Liver (tissue), 9 donors: Measurements from ENCODE around the gene MGAT3. TPM values are rescaled to one million over a fixed set of nuclear protein-coding genes. Genes with fewer than 3 reads are reported as not detected.

Source experiments
- DNase-seq: peaks from one replicate; pipeline ENCODE4 v3.0.0-alpha.2; 2017; ENCODE audit warnings: low spot score
- H3K27ac ChIP-seq, 2 donors: one replicate each; pipeline ENCODE4 v1.7.0; 2013; ENCODE audit warnings: inconsistent platforms in 2 of 2, low read length in 2 of 2, control low read depth in 1 of 2, low read depth in 1 of 2, mild to moderate bottlenecking in 1 of 2
- H3K27me3 ChIP-seq, 4 donors: one replicate each; pipeline versions ENCODE4 v1.6.1 to v1.7.0; 2013; ENCODE audit warnings: low read length in 3 of 4, inconsistent platforms in 1 of 4, mild to moderate bottlenecking in 1 of 4, moderate library complexity in 1 of 4; ENCODE audit not compliant: control insufficient read depth in 4 of 4, insufficient read depth in 4 of 4
- H3K36me3 ChIP-seq, 4 donors: one replicate each; pipeline versions ENCODE4 v1.6.1 to v1.7.0; 2013; ENCODE audit warnings: low read length in 3 of 4, mild to moderate bottlenecking in 3 of 4, low read depth in 1 of 4, moderate library complexity in 1 of 4; ENCODE audit not compliant: control insufficient read depth in 4 of 4, insufficient read depth in 3 of 4
- H3K4me1 ChIP-seq, 4 donors: one replicate each; pipeline versions ENCODE4 v1.6.1 to v1.7.0; 2013; ENCODE audit warnings: low read length in 3 of 4, mild to moderate bottlenecking in 3 of 4, moderate library complexity in 1 of 4; ENCODE audit not compliant: control insufficient read depth in 4 of 4, insufficient read depth in 4 of 4
- H3K4me3 ChIP-seq, 3 donors: one replicate each; pipeline versions ENCODE4 v1.6.1 to v1.7.0; 2013; ENCODE audit warnings: low read length in 3 of 3, control low read depth in 1 of 3, low read depth in 1 of 3, mild to moderate bottlenecking in 1 of 3
- H3K9ac ChIP-seq, 2 donors: one replicate each; pipeline ENCODE4 v1.7.0; 2013; ENCODE audit warnings: low read length in 2 of 2, mild to moderate bottlenecking in 2 of 2, moderate library complexity in 2 of 2, control low read depth in 1 of 2, low read depth in 1 of 2
- H3K9me3 ChIP-seq, 4 donors: one replicate each; pipeline versions ENCODE4 v1.6.1 to v1.7.0; 2013; ENCODE audit warnings: low read length in 3 of 4; ENCODE audit not compliant: control insufficient read depth in 4 of 4
- EGR1 ChIP-seq, 2 donors: IDR thresholded peaks; 2 replicates each; pipeline ENCODE4 v1.6.1; 2016 to 2018; ENCODE audit warnings: antibody characterized with exemption in 2 of 2, low read depth in 2 of 2
- FOXA1 ChIP-seq: IDR thresholded peaks from 2 replicates; pipeline ENCODE4 v1.6.1; 2016; ENCODE audit warnings: antibody characterized with exemption
- FOXA2 ChIP-seq: IDR thresholded peaks from 2 replicates; pipeline ENCODE4 v1.6.1; 2016; ENCODE audit warnings: antibody characterized with exemption
- GABPA ChIP-seq, 2 donors: IDR thresholded peaks in 1 of 2; conservative IDR thresholded peaks in 1 of 2; 2 replicates each; pipeline ENCODE4 v1.6.1; 2016; ENCODE audit warnings: antibody characterized with exemption in 2 of 2, mild to moderate bottlenecking in 1 of 2, moderate library complexity in 1 of 2
- HNF4A ChIP-seq, 2 donors: conservative IDR thresholded peaks; 2 replicates each; pipeline ENCODE4 v1.6.1; 2016; ENCODE audit warnings: antibody characterized with exemption in 2 of 2, mild to moderate bottlenecking in 2 of 2
- HNF4G ChIP-seq: IDR thresholded peaks from 2 replicates; pipeline ENCODE4 v1.6.1; 2016; ENCODE audit warnings: antibody characterized with exemption
- JUND ChIP-seq, 2 donors: IDR thresholded peaks; 2 replicates each; pipeline ENCODE4 v1.6.1; 2016; ENCODE audit warnings: antibody characterized with exemption in 2 of 2
- NR2F2 ChIP-seq: IDR thresholded peaks from 2 replicates; pipeline ENCODE4 v1.6.1; 2016; ENCODE audit warnings: antibody characterized with exemption
- RAD21 ChIP-seq, 2 donors: IDR thresholded peaks; 2 replicates each; pipeline ENCODE4 v1.6.1; 2016; ENCODE audit warnings: antibody characterized with exemption in 2 of 2, mild to moderate bottlenecking in 2 of 2
- RXRA ChIP-seq, 2 donors: IDR thresholded peaks; 2 replicates each; pipeline ENCODE4 v1.6.1; 2017 to 2018; ENCODE audit warnings: antibody characterized with exemption in 2 of 2, mild to moderate bottlenecking in 1 of 2
- SP1 ChIP-seq: IDR thresholded peaks from 2 replicates; pipeline ENCODE4 v1.6.1; 2018; ENCODE audit warnings: antibody characterized with exemption, mild to moderate bottlenecking
- TAF1 ChIP-seq: conservative IDR thresholded peaks from 2 replicates; pipeline ENCODE4 v1.6.1; 2016; ENCODE audit warnings: antibody characterized with exemption, mild to moderate bottlenecking
- YY1 ChIP-seq: IDR thresholded peaks from 2 replicates; pipeline ENCODE4 v1.6.1; 2016; ENCODE audit warnings: antibody characterized with exemption, mild to moderate bottlenecking
- WGBS: extraction: QIAGEN DNeasy Blood & Tissue Kit; methylation state at CpG from one replicate; pipeline ENCODE4 v1.1.7; 2013; 5-methylcytosine and 5-hydroxymethylcytosine counted together
- polyA plus RNA-seq, 2 donors: library from polyadenylated mRNA; stranded (reverse) in 1 of 2; unstranded in 1 of 2; fragments of 200-250 nt in 1 of 2; fragments of >200 nt in 1 of 2; fragmentation: Nextera tagmentation in 1 of 2; extraction: Ambion mirVana in 1 of 2; gene quantifications; one replicate each; pipeline versions ENCODE4 v1.2.1 to v1.2.3, GENCODE V29; 2013 to 2015
- total RNA-seq, 2 donors: library from RNA; depleted of rRNA; stranded (reverse); fragments of >200 nt; gene quantifications; one replicate each; pipeline ENCODE4 v1.2.3, GENCODE V29; 2014
- TF ChIP-seq, protein P1 (sequence below): IDR thresholded peaks from 2 replicates; pipeline ENCODE4 v1.6.1; 2016; ENCODE audit warnings: antibody characterized with exemption
- TF ChIP-seq, protein P2 (sequence below): IDR thresholded peaks from 2 replicates; pipeline ENCODE4 v1.6.1; 2016; ENCODE audit warnings: antibody characterized with exemption
- TF ChIP-seq, protein P3 (sequence below): fragments of 150-350 bp; IDR thresholded peaks from 2 replicates; pipeline ENCODE4 v1.5.1; 2017; ENCODE audit warnings: improper control_type of control experiment, low read depth, low read length; ENCODE audit not compliant: missing input control
- TF ChIP-seq, protein P4 (sequence below): IDR thresholded peaks from 2 replicates; pipeline ENCODE4 v1.6.1; 2016; ENCODE audit warnings: antibody characterized with exemption, mild to moderate bottlenecking
- TF ChIP-seq, protein P5 (sequence below): IDR thresholded peaks from 2 replicates; pipeline ENCODE4 v1.6.1; 2016; ENCODE audit warnings: antibody characterized with exemption
- donor health status: healthy.
- donor health status: healthy.
- donor health status: healthy.
- donor health status: healthy.
- donor health status: healthy.

The MGAT3 gene
- total and polyA plus RNA-seq, 4 donors = 0.03 to 7.6 (median 0.10) TPM

DNA sequence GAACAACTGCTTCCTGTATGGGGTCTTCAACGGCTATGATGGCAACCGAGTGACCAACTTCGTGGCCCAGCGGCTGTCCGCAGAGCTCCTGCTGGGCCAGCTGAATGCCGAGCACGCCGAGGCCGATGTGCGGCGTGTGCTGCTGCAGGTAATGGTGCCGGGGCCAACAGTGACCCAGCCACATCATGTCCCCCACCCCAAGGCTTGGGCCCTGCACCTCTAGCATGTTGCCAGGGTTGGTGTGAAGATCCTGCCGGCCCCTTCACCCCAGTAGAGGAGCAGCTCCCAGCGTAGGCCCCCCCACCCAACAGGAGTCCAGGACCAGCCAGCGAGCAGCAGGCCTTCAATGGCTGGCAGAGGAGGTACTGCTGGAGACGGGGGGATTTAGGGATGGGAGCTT, 41.3 kb upstream of the MGAT3 start:
- Histone ChIP-seq H3K27me3 (no peaks in the 10 kb centered on the region), H3K9me3 (no peaks in the 10 kb centered on the region), H3K36me3 (peaks cover 0 to 43% (median 25%) of the 10 kb centered on the region in 4 donors), H3K4me1 (peaks cover 5 to 17% (median 12%) of the 10 kb centered on the region in 4 donors), H3K27ac (no peak overlapping the region), H3K9ac (no peak overlapping the region), H3K4me3 (no peak overlapping the region)
- TF ChIP-seq RAD21 (IDR thresholded peaks at IDR 0.05) (no peak), YY1 (no peak), FOXA2 (no peak), SP1 (no peak), HNF4A (conservative IDR thresholded peaks at IDR 0.05) (no peak), GABPA (IDR thresholded peaks at IDR 0.05 in 1 of 2, conservative IDR thresholded peaks at IDR 0.05 in 1 of 2) (no peak), TAF1 (no peak), EGR1 (IDR thresholded peaks at IDR 0.05; ENCODE audit: low read depth in 2 of 2) (no peak), JUND (IDR thresholded peaks at IDR 0.05) (no peak), NR2F2 (no peak), RXRA (IDR thresholded peaks at IDR 0.05) (no peak), HNF4G (no peak)
- TF ChIP-seq, protein P1, sequence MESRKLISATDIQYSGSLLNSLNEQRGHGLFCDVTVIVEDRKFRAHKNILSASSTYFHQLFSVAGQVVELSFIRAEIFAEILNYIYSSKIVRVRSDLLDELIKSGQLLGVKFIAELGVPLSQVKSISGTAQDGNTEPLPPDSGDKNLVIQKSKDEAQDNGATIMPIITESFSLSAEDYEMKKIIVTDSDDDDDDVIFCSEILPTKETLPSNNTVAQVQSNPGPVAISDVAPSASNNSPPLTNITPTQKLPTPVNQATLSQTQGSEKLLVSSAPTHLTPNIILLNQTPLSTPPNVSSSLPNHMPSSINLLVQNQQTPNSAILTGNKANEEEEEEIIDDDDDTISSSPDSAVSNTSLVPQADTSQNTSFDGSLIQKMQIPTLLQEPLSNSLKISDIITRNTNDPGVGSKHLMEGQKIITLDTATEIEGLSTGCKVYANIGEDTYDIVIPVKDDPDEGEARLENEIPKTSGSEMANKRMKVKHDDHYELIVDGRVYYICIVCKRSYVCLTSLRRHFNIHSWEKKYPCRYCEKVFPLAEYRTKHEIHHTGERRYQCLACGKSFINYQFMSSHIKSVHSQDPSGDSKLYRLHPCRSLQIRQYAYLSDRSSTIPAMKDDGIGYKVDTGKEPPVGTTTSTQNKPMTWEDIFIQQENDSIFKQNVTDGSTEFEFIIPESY = no peak
- TF ChIP-seq, protein P2, sequence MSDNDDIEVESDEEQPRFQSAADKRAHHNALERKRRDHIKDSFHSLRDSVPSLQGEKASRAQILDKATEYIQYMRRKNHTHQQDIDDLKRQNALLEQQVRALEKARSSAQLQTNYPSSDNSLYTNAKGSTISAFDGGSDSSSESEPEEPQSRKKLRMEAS = no peak
- TF ChIP-seq, protein P3, sequence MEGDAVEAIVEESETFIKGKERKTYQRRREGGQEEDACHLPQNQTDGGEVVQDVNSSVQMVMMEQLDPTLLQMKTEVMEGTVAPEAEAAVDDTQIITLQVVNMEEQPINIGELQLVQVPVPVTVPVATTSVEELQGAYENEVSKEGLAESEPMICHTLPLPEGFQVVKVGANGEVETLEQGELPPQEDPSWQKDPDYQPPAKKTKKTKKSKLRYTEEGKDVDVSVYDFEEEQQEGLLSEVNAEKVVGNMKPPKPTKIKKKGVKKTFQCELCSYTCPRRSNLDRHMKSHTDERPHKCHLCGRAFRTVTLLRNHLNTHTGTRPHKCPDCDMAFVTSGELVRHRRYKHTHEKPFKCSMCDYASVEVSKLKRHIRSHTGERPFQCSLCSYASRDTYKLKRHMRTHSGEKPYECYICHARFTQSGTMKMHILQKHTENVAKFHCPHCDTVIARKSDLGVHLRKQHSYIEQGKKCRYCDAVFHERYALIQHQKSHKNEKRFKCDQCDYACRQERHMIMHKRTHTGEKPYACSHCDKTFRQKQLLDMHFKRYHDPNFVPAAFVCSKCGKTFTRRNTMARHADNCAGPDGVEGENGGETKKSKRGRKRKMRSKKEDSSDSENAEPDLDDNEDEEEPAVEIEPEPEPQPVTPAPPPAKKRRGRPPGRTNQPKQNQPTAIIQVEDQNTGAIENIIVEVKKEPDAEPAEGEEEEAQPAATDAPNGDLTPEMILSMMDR = no peak
- TF ChIP-seq, protein P4, sequence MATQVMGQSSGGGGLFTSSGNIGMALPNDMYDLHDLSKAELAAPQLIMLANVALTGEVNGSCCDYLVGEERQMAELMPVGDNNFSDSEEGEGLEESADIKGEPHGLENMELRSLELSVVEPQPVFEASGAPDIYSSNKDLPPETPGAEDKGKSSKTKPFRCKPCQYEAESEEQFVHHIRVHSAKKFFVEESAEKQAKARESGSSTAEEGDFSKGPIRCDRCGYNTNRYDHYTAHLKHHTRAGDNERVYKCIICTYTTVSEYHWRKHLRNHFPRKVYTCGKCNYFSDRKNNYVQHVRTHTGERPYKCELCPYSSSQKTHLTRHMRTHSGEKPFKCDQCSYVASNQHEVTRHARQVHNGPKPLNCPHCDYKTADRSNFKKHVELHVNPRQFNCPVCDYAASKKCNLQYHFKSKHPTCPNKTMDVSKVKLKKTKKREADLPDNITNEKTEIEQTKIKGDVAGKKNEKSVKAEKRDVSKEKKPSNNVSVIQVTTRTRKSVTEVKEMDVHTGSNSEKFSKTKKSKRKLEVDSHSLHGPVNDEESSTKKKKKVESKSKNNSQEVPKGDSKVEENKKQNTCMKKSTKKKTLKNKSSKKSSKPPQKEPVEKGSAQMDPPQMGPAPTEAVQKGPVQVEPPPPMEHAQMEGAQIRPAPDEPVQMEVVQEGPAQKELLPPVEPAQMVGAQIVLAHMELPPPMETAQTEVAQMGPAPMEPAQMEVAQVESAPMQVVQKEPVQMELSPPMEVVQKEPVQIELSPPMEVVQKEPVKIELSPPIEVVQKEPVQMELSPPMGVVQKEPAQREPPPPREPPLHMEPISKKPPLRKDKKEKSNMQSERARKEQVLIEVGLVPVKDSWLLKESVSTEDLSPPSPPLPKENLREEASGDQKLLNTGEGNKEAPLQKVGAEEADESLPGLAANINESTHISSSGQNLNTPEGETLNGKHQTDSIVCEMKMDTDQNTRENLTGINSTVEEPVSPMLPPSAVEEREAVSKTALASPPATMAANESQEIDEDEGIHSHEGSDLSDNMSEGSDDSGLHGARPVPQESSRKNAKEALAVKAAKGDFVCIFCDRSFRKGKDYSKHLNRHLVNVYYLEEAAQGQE = no peak
- TF ChIP-seq, protein P5, sequence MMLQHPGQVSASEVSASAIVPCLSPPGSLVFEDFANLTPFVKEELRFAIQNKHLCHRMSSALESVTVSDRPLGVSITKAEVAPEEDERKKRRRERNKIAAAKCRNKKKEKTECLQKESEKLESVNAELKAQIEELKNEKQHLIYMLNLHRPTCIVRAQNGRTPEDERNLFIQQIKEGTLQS = no peak
- 97% methylated on average over 16 of the region's 16 CpGs for WGBS
- no peak for DNase-seq

DNA sequence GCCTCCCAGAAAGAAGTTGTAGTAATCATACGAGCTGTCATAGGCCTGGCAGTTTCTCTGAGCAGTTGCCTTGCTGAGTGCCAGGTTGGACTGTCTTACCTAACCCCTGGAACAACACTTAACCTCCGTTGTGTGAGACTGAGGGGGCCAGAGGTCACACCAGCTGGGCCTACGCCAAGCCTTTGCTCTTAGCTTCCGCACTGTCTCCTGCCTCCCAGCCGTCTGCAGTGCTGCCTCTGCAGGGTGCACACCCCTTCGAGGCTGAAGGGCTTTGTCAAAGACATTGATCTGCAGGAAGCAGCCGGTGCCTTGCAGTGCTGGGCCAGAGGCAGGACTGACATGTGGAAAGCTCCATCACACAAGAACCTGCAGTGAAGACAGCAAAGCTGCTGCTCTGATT, 40.5 kb upstream of the MGAT3 start:
- peaks cover 0 to 47% (median 29%) of the 10 kb centered on the region in 4 donors for H3K36me3 ChIP-seq

More for the DNA sequence above, 40.5 kb upstream of the MGAT3 start:
- H3K27ac ChIP-seq = no peak overlapping the region
- no peak overlapping the region for H3K9ac ChIP-seq
- H3K9me3 ChIP-seq = no peaks in the 10 kb centered on the region
- DNase-seq = no peak
- WGBS = 55% methylated on average over 7 of the region's 7 CpGs
- no peaks in the 10 kb centered on the region for H3K27me3 ChIP-seq
- H3K4me1 ChIP-seq = peaks cover 5 to 17% (median 12%) of the 10 kb centered on the region in 4 donors
- no peak overlapping the region for H3K4me3 ChIP-seq
- TF ChIP-seq FOXA1 = no peak
